Neutrophil (primary cell): Measurements from ENCODE around the gene OGFOD3.
A peak's percentile ranks its signal among the peaks of the same experiment; 100 is the strongest.

ENCODE experiments used
- H3K27ac ChIP-seq: fragments of 200-600 bp; sonication (generic); 2 replicates; pipeline ENCODE4 v1.5.1; 2016; ENCODE audit warnings: mild to moderate bottlenecking, moderate library complexity
- H3K27me3 ChIP-seq: fragments of 200-600 bp; sonication (generic); 2 replicates; pipeline ENCODE4 v1.6.0; 2016; ENCODE audit warnings: mild to moderate bottlenecking
- H3K36me3 ChIP-seq: fragments of 200-600 bp; sonication (generic); 2 replicates; pipeline ENCODE4 v1.5.1; 2017
- H3K4me1 ChIP-seq, 2 experiments: fragments of 200-600 bp in 1 of 2; sonication (generic) in 1 of 2; 1 replicate in 1 of 2; 2 replicates in 1 of 2; pipeline versions ENCODE4 v1.5.1 to v1.6.1; 2013 to 2016; ENCODE audit warnings: low read depth in 1 of 2, low read length in 1 of 2, mild to moderate bottlenecking in 1 of 2, moderate library complexity in 1 of 2; ENCODE audit not compliant: control insufficient read depth in 1 of 2, insufficient read depth in 1 of 2
- H3K4me3 ChIP-seq, 2 experiments: fragments of 200-600 bp in 1 of 2; sonication (generic) in 1 of 2; 1 replicate in 1 of 2; 2 replicates in 1 of 2; pipeline ENCODE4 v1.5.1; 2013 to 2016; ENCODE audit warnings: low read depth in 1 of 2, low read length in 1 of 2, mild to moderate bottlenecking in 1 of 2, moderate library complexity in 1 of 2
- H3K9me3 ChIP-seq: fragments of 200-600 bp; sonication (generic); 2 replicates; pipeline ENCODE4 v1.5.1; 2016
- CTCF ChIP-seq: fragments of 200-600 bp; sonication (generic); IDR thresholded peaks from 2 replicates; pipeline ENCODE4 v1.5.1; 2016; ENCODE audit warnings: antibody characterized with exemption

The OGFOD3 gene

GRCh38 chr17:82440991-82441627 lies 22.7 kb upstream of the OGFOD3 start:
- Histone ChIP-seq H3K4me3 (peak overlapping the region; percentile 46 to 54), H3K9me3 (no peaks in the 10 kb centered on the region), H3K4me1 (peaks cover 28 to 34% of the 10 kb centered on the region in 2 experiments), H3K27me3 (no peaks in the 10 kb centered on the region), H3K27ac (peak overlapping the region; percentile 92), H3K36me3 (peaks cover 85% of the 10 kb centered on the region)
- no peak for TF ChIP-seq CTCF

- Histone ChIP-seq H3K9me3 (no peaks in the 10 kb centered on the region), H3K27me3 (no peaks in the 10 kb centered on the region), H3K36me3 (peaks cover 85% of the 10 kb centered on the region), H3K27ac (peak overlapping the region; percentile 92), H3K4me3 (peak overlapping the region; percentile 46 to 54), H3K4me1 (peaks cover 28 to 30% of the 10 kb centered on the region in 2 experiments)
- peak; percentile 27 for TF ChIP-seq CTCF
Observed at GRCh38 chr17:82440469-82440981, 22.1 kb upstream of the OGFOD3 start.

- H3K36me3 ChIP-seq: peaks cover 85% of the 10 kb centered on the region
- peak overlapping the region; percentile 46 to 54 for H3K4me3 ChIP-seq
- peak overlapping the region; percentile 92 for H3K27ac ChIP-seq
- H3K27me3 ChIP-seq: no peaks in the 10 kb centered on the region
- peaks cover 25 to 28% of the 10 kb centered on the region in 2 experiments for H3K4me1 ChIP-seq
- H3K9me3 ChIP-seq: no peaks in the 10 kb centered on the region
- TF ChIP-seq CTCF: no peak
Observed at GRCh38 chr17:82439829-82440365, 21.5 kb upstream of the OGFOD3 start.

GRCh38 chr17:82439194-82439828 lies 20.9 kb upstream of the OGFOD3 start:
- TF ChIP-seq CTCF: no peak
- Histone ChIP-seq H3K27me3 (no peaks in the 10 kb centered on the region), H3K4me3 (no peak overlapping the region), H3K9me3 (no peaks in the 10 kb centered on the region), H3K4me1 (peaks cover 25 to 28% of the 10 kb centered on the region in 2 experiments), H3K36me3 (peaks cover 79% of the 10 kb centered on the region), H3K27ac (peak overlapping the region; percentile 92)

- no peak for TF ChIP-seq CTCF
- H3K36me3 ChIP-seq: peaks cover 77% of the 10 kb centered on the region
- H3K4me1 ChIP-seq: peaks cover 25 to 28% of the 10 kb centered on the region in 2 experiments
- no peaks in the 10 kb centered on the region for H3K9me3 ChIP-seq
- no peak overlapping the region for H3K4me3 ChIP-seq
- H3K27ac ChIP-seq: no peak overlapping the region
- no peaks in the 10 kb centered on the region for H3K27me3 ChIP-seq
Observed at GRCh38 chr17:82438401-82439193, 20.2 kb upstream of the OGFOD3 start.
